ENCODE measurements around the gene ZBED4. TPM values are rescaled to one million over a fixed set of nuclear protein-coding genes. Genes with fewer than 3 reads are reported as not detected.

The ZBED4 gene
- total and polyA plus RNA-seq, 3 donors from 2014 or later = 9.1 to 18.2 (median 17.2) TPM

Small RNA genes within 50 kb of the gene (small RNA-seq; reads per million reads assigned to genes)
- gene AL117328.1 = 0 reads per million in 2 donors
- 0 reads per million in 2 donors for gene RF00017

Other genes starting within 250 kb of the ZBED4 start
- gene BRD1, start 26.0 kb upstream of the ZBED4 start, total RNA-seq = 100 to 1,000 TPM; 113 to 122 TPM
- 114 TPM for gene BRD1, start 26.0 kb upstream of the ZBED4 start, polyA plus RNA-seq (ENCODE audit: insufficient read depth, low read depth, low replicate concordance)
- 10 to 100 TPM; 11.9 to 18.3 TPM for gene ALG12, start 64.6 kb downstream of the ZBED4 start, total RNA-seq
- 10.6 TPM for gene ALG12, start 64.6 kb downstream of the ZBED4 start, polyA plus RNA-seq (ENCODE audit: insufficient read depth, low read depth, low replicate concordance)
- gene CRELD2, start 64.8 kb downstream of the ZBED4 start, total RNA-seq = 10 to 100 TPM; 57.9 to 64.2 TPM
- gene CRELD2, start 64.8 kb downstream of the ZBED4 start, polyA plus RNA-seq (ENCODE audit: insufficient read depth, low read depth, low replicate concordance) = 58.3 TPM
- gene PIM3, start 106.9 kb downstream of the ZBED4 start, total RNA-seq = 10 to 100 TPM; 68.2 to 89.9 TPM
- gene PIM3, start 106.9 kb downstream of the ZBED4 start, polyA plus RNA-seq (ENCODE audit: insufficient read depth, low read depth, low replicate concordance) = 50.8 TPM
- gene IL17REL, start 158.9 kb downstream of the ZBED4 start, total RNA-seq = under 1 TPM; 0.25 to 0.55 TPM
- gene IL17REL, start 158.9 kb downstream of the ZBED4 start, polyA plus RNA-seq (ENCODE audit: insufficient read depth, low read depth, low replicate concordance) = 0.30 TPM
- gene TTLL8, start 204.5 kb downstream of the ZBED4 start, total RNA-seq = 10 to 100 TPM in 1 of 2 donors, 1 to 10 TPM in 1; 5.1 to 11.9 TPM
- gene TTLL8, start 204.5 kb downstream of the ZBED4 start, polyA plus RNA-seq (ENCODE audit: insufficient read depth, low read depth, low replicate concordance) = 11.3 TPM
- gene MLC1, start 231.6 kb downstream of the ZBED4 start, total RNA-seq = 1 to 10 TPM; 1.3 to 1.5 TPM
- gene MLC1, start 231.6 kb downstream of the ZBED4 start, polyA plus RNA-seq (ENCODE audit: insufficient read depth, low read depth, low replicate concordance) = 1.3 TPM
- gene MOV10L1, start 236.2 kb downstream of the ZBED4 start, total RNA-seq = 10 to 100 TPM; 48.4 to 62.4 TPM
- 73.3 TPM for gene MOV10L1, start 236.2 kb downstream of the ZBED4 start, polyA plus RNA-seq (ENCODE audit: insufficient read depth, low read depth, low replicate concordance)